ENCODE measurements around the gene FCSK.
"Not testable (repeated sequence)": the region's sequence is repeated elsewhere in the genome, so short reads cannot be mapped to it uniquely, and the experiment has no call there.

FCSK gene

DNA sequence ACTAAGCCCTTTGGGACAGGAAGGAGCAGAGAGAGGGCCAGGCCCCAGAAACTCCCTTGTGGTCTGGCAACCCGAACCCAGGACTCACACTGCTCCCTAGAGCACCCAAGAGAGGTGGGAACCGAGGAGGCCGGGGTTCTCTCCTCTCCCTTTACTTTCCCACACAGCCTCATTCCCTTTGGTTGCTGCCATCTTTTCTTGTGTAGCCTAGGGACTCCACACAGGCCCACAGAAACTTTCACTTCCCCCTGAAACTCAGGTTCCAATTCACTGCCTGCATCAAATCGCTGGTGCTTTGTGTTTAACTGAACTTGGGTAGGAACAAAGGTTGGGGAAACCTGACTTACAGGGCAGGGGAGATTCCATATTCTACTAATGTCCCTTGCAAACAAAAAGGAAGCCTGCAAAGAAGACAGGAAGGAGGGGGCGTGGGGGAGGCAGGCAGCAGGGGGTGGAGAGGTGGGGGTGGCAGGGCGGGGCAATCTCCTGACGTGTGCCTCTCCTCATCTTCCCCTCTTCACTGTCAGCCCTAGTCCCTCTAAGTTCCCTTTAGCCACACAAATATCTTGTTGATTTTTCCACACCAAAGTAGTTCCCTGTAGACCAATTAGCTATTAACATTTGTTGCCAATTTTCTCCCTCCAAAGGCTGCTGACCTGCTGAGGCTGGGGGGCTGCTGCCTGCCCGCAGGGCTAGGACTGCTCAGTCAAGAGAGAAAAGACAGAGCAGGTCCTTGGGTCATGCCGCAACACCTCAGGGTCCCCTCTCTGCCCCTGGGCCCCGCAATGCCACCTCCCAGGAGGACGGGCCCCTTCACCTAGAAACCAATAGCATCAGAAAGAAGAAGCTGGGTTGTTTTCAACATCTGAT lies 23.5 kb upstream of the FCSK start:
- peak in 1 of 2 donors; percentile 43 for DNase-seq (ENCODE audit: low read depth in 2 of 2)

DNA sequence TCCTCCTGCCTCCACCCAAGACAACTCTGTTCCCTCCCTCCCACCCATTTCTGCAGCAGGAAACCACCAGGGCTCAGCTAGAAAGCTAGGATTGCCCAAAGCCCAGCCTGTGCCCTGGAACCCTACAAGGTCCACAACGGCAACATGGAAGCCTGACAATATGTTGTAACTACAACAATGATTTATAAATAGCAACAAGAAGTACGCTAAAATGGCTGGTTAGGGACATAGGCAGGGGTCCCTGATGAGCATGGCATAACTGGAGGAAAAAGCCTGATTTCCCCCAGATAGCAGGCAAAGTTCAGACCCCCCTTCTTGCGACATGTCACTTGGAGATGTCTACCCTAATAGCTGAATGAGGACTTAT lies 22.1 kb upstream of the FCSK start:
- no peak for DNase-seq (ENCODE audit: low read depth in 2 of 2)

DNA sequence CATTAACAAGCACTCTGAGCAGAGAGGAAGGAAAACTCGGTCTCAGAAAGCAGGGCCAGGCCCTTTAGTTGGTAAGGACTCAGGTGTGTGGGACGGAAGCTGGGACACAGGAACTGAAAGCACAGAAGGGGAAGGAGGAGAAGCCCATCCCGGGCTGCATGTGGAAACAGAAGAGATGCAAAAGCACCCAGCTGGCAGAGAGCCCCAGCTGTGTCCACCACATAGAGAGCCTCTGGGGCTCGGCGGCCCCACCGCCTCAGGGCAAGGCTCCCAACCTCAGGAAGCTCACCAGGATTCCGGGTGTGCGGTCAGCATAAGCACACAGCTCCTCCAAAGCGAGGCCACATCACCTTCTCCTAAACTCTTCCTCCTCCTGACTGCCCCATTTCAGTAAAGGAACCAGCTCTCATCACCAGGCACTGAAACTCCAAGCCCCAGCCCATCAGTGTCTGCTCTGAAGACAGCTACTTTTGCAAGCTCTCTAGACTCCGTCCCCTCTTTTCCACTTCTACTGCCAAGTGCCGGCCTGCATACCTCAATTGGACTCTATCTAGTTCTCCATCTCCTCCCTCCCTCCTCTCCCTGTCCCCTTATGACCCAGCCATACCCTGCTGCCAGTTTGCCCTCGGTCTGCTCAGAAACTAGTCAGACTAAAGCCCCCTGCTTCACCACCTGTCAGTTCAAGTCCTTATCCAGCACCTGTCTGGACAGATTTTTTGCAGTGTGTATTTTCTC lies 21.5 kb upstream of the FCSK start:
- no peak for DNase-seq (ENCODE audit: low read depth in 2 of 2)

DNA sequence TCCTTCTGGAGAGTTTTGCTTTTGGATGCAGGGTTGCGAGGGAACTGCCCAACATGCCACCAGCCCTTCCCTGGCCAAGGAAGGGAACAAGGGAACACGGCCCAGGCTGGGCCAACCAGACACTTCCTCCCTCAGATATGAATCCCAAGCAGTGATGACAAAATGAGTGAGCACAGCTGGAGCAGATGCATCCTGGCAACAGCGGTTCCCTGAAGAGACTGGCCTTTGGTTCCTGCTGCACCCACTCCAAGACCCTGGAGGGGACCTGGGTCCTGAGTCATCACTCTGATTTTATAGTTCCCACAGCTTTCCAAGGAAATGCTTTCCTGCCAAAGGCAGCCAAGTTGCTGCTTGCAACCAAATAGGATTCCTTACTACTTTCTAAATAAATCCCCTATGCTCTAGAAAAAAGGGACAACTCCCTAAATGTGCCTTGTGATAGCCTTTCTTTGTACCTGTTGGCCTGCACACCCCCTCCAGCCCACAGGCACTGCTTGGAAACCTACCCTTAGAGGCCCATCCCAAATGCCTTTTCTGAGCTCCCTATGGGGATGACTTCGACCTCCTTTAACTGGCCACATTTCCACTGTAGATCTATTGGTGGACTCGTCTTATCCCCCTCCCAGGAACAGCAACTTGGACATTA lies 20.8 kb upstream of the FCSK start:
- DNase-seq (ENCODE audit: low read depth in 2 of 2), result no peak

DNA sequence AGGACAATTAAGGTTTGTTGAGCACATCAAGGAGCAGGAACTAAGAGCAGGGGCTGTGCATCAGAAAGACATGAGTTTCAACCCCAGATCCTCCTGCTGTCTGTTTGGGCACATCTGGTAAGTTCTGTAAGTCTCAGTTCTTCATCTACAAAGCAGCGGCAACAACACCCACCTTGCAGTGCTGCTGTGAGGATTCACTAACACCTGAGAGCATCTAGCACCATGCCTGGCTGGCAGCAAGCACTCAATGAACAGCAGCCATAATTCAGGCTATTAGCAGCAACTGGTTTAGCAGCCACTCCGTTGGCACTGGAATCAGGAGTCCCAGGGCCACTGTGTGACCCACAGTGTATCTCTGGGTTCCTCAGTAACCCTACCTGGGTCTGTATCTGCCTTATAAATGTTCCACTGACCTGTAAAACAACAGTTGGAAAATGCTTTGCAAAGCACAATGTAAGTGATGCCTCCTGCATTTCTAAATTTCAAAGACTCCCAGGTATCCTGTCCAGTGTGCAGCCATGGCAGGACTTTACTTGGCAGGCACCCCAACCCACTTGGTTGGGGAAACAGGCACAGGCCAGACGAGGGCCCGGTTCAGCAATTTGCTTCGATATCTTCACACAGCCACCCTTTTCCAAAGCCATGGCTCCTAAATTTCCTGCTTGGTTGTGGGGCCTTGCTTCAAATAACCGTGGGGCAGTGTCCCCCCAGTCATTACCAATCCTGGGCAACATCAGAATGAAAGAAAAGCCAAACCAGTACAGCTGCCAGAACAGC lies 19.7 kb upstream of the FCSK start:
- DNase-seq (ENCODE audit: low read depth in 2 of 2), result no peak

DNA sequence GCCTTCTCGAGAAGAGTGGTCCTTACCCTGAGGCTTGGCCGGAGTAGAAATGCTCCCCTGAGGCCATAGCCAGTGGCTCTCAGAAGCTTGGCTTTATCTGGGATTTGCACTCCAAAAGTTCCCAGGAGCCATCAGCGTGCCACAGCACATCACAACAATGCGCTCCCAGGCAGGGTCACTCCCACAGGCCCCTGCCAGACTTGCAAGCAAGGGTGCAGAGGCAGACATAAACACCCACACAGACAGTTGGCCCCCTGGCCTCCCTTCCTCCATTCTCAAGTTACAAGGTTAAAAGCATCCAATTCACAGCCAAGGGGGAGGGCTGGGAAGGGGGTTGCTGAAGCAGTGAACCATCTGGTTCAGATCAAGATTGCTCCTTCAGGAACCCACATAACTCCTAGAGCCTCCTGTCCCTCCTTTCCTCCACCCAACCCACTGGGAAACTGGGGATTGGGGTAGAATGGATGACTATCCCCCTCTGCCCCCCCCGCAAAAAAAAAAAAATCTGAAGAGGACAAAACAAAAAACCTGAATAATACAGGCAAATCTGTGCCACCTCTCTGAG lies 17.3 kb upstream of the FCSK start:
- no peak for DNase-seq (ENCODE audit: low read depth in 2 of 2)

DNA sequence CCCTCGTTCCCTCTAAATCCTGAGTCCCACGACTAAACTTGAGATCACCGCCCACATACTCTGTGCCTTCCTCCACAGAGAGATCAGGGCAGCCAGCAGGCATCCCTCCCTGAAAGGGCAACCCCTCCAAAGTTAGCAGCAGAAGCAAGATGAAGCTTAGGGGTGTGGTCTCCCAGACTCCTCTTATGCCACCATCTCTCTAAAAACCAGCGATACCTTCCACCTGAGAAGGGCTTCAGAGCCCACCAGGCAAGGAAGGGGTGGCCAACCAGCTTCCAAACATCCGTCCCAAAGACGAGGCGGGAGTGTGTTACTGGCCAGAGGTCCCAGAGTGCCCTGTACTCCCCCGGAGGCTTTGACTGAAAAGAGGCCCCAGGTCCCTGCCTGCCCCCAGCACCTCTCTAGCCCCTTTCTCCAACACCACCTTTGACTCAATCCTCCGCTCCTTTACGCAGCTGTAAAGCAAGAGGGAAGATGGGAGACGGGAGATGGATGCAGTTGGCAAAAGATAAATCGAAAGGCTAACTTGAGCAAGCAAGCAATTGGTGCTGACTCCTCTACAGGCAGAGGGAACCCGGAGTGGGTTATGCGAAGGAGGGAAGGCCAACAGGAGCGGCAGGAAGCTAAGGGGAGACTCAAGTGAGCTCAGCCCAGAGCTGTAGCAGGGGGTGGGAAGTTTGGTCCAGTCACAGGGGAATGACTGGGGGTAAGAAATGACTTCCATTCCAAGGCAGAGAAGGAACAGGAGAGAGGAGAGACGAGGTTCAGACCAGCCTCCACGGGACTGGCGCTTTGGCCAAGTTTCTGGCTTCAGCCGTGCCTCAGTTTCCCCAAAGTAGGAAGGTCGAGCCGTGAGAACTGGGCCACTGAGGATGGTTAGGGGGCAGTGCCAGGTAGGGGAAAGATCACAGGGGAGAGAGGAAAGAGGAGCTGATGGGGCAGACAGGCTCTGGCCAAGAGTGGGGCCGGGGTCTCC lies 16.5 kb upstream of the FCSK start:
- DNase-seq (ENCODE audit: low read depth in 2 of 2), result no peak

DNA sequence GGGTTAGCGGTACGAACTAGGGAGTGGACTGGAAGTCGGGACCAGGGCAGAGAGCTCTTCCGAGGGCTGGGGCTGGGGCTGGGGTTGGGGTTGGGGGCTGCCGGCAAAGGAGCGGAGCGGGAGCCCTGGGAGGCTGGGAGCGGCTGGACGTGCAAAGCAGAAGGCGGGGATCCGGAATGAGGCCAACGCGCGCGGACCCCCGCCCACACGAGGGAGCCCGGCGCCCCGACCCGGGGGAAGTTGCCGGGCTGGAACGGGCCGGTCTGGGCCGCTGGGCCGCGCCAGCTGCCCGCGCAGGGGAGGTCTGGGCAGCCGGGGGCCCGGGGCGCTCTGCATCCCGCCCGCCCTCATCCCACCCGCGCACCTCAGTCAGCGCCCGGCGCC lies 15.8 kb upstream of the FCSK start:
- no peak for DNase-seq (ENCODE audit: low read depth in 2 of 2)

DNA sequence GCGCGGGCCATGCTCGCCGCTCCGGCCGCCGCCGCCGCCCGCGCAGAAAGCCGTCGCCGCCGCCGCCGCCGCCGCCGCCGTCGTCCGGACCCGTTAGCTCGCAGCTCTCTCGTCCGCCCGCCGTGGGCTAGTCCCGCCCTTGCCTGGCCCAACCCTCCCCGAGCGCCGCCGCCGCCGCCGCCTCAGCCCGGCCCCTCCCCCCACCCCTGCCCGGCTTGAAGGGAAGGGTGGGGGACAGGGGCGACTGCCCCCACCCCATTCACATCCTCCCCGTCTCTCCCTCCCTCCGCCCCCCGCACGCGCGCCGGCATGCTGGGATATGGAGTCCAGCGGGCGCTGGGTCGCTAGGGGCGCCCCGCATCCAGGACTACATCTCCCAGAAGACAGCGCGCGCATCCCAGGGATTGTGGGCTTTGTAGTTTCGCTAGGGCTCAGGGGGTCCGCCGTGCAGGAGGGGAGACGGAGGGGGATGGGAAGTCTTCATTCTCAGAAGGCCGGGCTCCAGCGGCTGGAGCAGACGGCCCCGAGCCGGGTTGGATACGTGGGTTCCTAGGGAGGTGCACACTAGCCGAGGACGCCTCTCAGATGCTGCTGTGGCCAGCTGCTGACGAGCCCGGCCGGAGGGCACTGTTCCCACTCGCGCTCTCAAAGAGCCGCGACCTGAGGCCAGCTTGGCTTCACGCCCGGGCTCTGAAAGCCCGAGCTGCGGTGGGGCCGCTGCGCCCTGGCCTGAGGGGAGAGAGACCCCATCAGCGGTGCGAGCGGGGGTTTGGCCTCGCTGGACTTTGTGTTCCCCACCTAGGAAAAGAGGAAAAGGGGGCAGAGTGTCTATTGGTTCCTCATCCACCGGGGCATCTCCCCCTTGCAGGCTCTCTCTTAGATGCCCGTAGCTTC lies 15.2 kb upstream of the FCSK start, which contains the start of gene ST3GAL2:
Gene ST3GAL2, minus strand, starts transcription at position 132 of the 894 bp plus-strand sequence. CDS start 40,570 bp downstream, outside the sequence.
- DNase-seq (ENCODE audit: low read depth in 2 of 2), result peak; percentile 87 to 89

DNA sequence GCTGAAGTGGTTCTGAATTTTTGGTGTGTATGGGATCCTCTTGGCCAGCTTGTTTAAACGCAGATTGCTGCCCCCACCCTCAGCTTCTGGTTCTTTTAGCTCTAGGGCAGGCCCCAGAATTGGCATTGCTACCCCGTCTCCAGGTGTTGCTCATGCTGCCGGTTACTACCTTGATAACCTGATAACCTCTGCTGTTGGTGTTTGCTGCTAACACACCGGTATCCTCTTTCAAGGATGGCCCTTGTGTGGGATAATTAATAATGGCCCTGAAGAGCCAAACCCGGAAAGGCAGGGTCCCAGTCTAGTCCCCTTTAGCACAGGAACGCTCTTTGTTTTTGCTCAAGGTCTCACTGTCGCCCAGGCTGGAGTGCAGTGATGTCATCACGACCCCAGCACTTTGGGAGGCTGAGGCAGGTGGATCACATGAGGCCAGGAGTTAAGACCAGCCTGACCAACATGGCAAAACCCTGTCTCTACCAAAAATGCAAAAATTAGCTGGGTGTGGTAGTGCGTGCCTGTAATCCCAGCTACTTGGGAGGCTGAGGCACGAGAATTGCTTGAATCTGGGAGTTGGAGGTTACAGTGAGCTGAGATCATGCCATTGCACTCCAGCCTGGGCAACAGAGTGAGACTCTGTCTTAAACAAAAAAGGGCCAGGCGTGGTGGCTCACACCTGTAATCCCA lies 14.2 kb upstream of the FCSK start:
- DNase-seq (ENCODE audit: low read depth in 2 of 2), result no peak

DNA sequence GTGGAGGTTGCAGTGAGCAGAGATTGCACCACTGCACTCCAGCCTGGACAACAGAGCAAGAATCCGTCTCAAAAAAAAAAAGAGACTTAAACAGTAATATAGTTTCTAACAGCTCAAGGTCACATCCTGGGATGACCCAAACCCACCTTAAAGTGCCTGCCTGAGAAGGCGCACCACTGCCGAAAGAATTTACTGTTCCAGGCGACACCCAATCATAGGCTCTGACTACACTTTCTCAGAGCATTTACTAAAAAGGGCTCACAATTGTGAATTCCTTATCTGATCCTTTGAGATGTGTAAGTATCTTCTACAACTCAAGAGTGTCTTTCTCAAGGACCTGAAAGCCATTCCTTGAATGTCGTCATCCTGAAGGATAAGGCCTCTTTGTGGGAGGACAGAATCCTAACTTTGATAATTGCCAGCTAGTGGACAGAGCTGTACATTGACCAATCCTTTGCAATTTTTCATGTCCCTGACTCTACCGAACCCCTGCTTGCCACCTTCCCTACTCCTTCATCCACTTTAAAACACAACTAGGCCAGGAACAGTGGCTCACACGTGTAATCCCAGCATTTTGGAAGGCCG lies 12.9 kb upstream of the FCSK start:
- DNase-seq (ENCODE audit: low read depth in 2 of 2), result no peak

GRCh38 chr16:70442344-70442743 lies 12.1 kb upstream of the FCSK start:
- no peak for DNase-seq (ENCODE audit: low read depth in 2 of 2)

GRCh38 chr16:70444249-70445063 lies 9.9 kb upstream of the FCSK start:
- DNase-seq (ENCODE audit: low read depth in 2 of 2), result no peak

DNA sequence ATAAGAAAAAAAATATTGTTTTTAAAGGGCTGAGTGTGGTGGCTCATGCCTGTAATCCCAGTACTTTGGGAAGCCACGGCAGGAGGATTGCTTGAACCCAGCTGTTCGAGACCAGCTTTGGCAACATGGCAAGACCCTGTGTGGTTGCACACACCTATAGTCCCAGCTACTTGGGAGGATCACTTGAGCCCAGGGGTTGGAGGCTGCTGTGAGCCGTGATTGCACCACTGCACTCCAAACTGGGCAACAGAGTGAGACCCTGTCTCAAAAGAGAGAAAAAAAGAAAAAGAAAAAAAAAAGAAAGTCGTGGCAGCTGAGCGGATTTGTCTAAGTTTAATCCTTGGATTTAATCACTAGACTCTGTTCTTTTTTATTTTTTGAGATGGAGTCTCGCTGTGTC lies 6.3 kb upstream of the FCSK start:
- DNase-seq (ENCODE audit: low read depth in 2 of 2), result no peak

DNA sequence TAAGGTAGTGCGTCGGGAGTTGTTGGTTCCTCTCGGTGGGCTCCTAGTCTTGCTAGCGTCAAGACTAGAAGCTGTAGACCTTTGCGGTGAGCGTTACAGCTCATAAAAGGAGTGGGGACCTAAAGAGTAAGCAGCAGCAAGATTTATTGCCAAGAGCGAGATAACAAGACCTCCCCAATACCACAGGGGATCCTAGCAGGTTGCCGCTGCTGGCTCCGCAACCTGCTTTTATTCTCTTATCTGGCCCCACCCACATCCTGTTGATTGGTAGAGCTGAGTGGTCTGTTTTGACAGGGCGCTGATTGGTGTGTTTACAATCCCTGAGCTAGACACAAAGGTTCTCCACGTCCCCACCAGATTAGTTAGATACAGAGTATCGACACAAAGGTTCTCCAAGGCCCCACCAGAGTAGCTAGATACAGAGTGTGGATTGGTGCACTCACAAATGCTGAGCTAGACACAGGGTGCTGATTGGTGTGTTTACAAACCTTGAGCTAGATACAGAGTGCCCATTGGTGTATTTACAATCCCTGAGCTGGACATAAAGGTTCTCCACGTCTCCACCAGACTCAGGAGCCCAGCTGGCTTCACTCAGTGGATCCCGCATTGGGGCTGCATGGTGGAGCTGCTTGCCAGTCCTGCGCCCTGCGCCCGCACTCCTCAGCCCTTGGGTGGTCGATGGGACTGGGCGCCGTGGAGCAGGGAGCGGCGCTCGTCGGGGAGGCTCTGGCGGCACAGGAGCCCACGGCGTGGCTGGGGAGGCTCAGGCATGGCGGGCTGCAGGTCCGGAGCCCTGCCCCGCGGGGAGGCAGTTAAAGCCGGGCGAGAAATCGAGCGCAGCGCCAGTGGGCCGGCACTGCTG lies 4.0 kb upstream of the FCSK start:
- not testable (repeated sequence) for DNase-seq (ENCODE audit: low read depth in 2 of 2)

GRCh38 chr16:70451004-70451340 lies 3.4 kb upstream of the FCSK start:
- not testable (repeated sequence) for DNase-seq (ENCODE audit: low read depth in 2 of 2)
